ENCODE results near the gene SPOCK1.
A peak's percentile ranks its signal among the peaks of the same experiment; 100 is the strongest.

Gene SPOCK1

GRCh38 chr5:137491121-137491520 is 8.0 kb downstream of the SPOCK1 start:
- peak; percentile 55 for DNase-seq

- DNase-seq: no peak
These were observed 8.5 kb downstream of the SPOCK1 start for GRCh38 chr5:137490591-137490990.

DNA sequence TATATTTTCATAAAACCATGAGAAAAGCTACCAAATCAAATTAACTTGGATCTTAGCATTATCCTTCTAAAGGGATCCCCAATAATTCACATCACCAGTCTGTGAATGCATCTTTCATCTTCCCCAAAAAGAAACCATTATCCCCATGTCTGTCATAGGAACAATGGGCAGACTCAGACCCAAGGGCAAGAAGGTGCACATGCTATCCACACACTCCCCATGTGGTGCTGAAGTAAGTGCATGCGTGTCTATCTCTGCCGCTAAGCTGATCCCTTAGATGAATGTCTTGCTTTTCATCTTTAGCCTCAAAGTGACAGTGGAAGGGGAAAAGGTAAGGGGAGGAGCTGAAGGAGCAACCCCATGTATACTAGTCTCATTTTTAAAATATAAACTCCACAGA is 10.2 kb downstream of the SPOCK1 start:
- DNase-seq: no peak

GRCh38 chr5:137488516-137488915 is 10.6 kb downstream of the SPOCK1 start:
- no peak for DNase-seq

GRCh38 chr5:137487600-137487999 is 11.5 kb downstream of the SPOCK1 start:
- DNase-seq: peak; percentile 96

GRCh38 chr5:137486707-137487106 is 12.4 kb downstream of the SPOCK1 start:
- DNase-seq: peak; percentile 53

DNA sequence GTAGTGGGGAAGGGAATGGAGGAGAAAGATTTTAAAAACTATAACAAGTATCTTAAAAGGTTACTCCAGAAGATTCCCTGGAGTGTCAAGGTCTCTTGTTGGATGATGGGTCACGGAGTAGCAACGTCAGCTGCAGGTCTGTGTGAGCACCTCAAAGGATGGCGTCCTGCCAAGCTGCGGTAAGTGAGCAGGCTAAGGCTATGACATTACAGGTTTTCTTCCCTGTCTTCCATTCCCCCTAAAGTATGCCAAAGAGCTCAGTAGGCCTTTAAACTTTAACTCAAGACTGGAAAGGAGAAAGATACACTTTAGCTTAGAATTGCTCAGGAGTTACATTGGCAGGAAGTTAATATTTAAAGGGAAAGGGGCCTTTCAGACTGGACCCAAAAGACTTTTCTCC is 17.5 kb downstream of the SPOCK1 start:
- no peak for DNase-seq

DNA sequence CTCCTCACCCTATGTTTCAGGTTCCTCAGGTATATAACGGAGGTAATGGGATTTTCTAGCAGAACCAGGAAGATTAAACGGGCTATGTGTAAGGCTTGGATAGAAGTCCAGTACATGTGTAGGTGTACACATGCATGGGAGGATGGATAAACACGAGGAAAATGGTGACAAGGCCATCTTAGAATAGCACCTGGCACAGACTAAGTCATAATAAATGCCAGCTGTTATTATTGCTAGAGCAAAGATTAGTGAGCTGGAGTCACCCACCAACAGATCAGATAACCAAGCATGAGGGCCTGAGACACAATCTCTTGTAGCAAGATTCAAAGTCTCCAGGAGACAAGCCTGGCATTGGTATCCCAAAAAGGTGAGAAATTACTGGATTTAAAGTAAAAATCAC is 21.1 kb downstream of the SPOCK1 start:
- no peak for DNase-seq

DNA sequence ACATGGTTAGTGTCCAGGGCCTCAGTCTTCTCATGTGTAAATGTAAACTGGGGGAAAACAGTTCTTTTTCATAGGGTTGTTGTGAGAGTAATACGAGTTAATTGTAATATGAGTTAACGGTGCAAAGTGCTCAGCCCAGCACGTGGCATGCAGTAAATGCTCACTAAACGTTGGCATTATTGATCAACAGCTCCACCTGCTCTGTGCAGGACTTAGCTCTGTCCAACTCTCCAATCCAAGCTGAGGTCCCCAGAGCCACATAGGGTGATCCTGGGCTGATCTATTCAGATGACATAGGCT is 28.3 kb downstream of the SPOCK1 start:
- DNase-seq: no peak

GRCh38 chr5:137470111-137470920 is 28.8 kb downstream of the SPOCK1 start:
- peak; percentile 97 for DNase-seq

DNA sequence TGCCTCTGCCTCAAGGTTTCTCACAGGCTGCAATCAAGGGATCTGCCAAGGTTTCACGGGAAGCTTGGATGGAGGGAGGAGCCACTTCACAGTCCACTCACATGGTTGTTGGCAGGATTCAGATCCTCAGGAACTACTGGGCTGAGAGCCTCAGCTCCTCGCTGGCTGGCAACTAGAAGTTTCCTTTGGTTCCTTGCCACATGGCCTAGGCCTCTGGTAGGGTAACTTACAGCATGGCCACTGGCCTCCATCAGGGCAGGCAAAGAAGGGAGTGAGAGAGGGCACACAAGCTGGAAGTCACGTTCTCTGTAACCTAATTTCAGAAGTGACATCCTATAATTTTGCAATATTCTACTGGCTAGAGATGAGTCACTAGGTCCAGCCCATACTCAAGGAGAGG is 32.2 kb downstream of the SPOCK1 start:
- DNase-seq: no peak

GRCh38 chr5:137465930-137466329 is 33.2 kb downstream of the SPOCK1 start:
- no peak for DNase-seq

- peak; percentile 56 for DNase-seq
These were observed 36.2 kb downstream of the SPOCK1 start for GRCh38 chr5:137462816-137463520.

GRCh38 chr5:137462265-137462590 is 36.9 kb downstream of the SPOCK1 start:
- no peak for DNase-seq

DNA sequence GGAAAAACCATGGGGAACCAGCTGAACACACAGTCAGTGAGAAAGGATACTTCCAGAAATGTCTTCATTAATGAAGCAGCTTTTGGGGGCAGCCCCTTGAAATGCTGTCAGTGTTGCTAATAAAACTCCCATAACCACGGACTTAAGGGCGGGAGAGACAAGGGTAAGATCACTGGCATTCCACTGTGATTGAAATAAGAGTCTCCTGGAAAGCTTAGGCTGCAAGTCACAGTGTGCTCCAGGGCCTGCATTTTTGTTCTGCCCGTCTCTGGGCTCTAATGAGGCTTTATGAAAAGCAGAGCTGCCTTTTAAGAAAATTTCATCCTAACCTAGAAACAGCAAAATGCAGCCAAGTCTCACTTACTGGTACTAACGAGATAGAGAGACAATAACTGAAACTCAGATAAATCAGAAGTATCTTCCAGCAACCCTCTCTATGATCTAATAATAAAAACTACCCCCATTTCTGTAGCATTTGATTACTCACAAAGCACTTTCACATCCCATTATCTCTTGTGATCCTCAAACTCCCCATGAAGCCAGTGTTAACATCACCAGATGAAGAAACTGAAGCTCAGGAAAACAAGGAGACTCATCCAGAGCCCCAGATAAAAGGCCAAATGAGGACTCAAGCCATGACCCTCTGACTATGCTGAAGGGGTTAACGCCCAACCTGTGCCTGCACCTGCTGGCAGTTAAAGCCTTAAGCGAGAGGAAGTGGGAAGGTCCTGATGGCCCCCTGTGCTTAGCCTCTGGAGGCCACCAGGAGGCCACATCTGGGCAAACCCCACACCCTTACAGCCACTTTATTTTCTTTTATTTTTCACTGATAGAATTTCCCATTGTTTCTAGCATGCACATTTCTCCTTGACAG is 37.5 kb downstream of the SPOCK1 start:
- DNase-seq: peak; percentile 6

DNA sequence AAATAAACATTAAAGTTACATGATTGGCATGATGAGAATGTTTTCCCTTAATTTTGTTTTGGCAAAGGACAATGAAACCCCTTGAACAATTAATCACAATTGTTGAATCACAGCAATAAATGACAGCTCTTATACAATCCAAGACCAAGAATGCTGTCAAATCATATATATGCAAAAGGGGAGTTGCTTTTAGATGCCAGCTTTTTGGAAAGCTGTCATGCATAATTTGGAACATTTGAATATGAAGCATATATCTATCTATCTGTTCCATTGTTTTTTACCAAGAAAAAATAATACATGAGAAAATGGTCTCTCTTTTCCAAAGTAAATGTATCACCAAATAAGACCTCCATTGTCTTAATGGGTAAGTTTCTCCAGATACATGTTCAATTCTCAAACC is 44.5 kb downstream of the SPOCK1 start:
- no peak for DNase-seq

GRCh38 chr5:137453483-137454080 is 45.5 kb downstream of the SPOCK1 start:
- peak; percentile 64 for DNase-seq

- no peak for DNase-seq
These were observed 48.4 kb downstream of the SPOCK1 start for GRCh38 chr5:137450759-137451158.

DNA sequence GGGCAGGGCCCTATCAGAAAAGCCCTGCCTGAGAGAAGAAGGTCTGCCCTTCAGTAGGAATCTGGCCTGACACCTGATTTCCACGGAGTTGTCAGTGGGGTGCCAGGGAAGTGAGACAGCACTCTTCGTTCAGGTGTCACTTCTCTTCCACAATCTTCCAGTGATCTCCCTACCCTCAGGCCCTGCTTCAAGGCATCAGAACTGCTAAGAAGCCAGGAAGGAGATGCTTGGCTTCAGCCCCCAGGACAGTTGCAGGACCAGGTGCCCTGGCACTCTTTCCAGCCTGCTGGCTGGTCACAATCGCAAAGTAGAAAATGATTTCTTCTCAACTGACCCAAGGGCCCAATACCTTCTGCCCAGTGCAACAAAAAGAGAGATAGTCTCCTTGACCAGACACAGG is 50.3 kb downstream of the SPOCK1 start:
- DNase-seq: no peak

GRCh38 chr5:137446615-137447014 is 52.5 kb downstream of the SPOCK1 start:
- no peak for DNase-seq

GRCh38 chr5:137446151-137446550 is 53.0 kb downstream of the SPOCK1 start:
- no peak for DNase-seq

GRCh38 chr5:137442660-137443059 is 56.5 kb downstream of the SPOCK1 start:
- no peak for DNase-seq

DNA sequence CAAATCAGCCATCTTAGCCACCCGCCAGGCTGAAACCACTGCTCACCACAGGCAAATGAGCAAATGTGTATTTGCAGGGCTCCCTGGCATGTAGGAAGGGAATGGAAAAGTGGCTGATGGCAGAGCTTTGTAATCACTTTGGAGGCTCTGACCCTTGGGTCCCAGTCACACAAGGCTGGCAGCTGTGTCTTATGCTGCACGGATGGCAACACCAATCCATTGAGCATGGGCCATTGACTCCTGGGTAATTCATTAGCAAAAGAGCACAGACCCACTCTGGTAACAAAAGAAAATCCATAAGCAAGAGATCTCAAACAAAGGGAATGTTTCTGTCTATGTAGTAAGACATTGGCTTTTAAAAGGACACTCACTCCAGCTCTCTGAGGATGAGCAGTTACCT is 57.6 kb downstream of the SPOCK1 start:
- no peak for DNase-seq

Measured in fibroblast of skin of abdomen (primary cell).